HepG2 (cell line): ENCODE results near the gene DND1.

Experiments
- EZH2 ChIP-seq: conservative IDR thresholded peaks from 2 replicates; pipeline ENCODE4 v1.6.1; 2012; ENCODE audit warnings: mild to moderate bottlenecking, low read depth, low read length, moderate library complexity
- TF ChIP-seq, protein P1 (sequence below): sonication (generic); formaldehyde crosslinking; IDR thresholded peaks from 2 replicates; pipeline ENCODE4 v1.5.0; 2020; ENCODE audit warnings: mild to moderate bottlenecking, missing genetic modification reagents, moderate library complexity

DNA sequence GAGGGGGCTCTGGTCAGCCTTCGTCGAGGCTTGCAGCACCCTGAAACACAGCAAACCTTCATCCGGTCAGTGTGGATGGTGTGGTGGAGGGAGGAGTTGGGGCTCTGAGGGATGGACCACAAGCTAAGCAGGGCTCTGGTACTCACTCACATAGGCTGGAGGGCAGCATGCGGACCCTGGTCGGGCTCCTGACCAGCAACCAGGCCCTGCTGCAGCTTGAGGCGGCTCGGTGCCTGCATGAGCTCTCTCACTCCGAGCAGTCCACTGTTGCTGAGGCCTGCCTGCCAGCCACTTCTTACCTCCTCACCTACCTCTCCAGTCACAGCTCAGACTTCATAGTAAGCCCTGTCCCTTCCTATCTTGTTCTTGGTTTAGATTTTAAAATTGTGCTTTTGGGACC lies 31.7 kb downstream of the DND1 start:
- TF ChIP-seq, protein P1, sequence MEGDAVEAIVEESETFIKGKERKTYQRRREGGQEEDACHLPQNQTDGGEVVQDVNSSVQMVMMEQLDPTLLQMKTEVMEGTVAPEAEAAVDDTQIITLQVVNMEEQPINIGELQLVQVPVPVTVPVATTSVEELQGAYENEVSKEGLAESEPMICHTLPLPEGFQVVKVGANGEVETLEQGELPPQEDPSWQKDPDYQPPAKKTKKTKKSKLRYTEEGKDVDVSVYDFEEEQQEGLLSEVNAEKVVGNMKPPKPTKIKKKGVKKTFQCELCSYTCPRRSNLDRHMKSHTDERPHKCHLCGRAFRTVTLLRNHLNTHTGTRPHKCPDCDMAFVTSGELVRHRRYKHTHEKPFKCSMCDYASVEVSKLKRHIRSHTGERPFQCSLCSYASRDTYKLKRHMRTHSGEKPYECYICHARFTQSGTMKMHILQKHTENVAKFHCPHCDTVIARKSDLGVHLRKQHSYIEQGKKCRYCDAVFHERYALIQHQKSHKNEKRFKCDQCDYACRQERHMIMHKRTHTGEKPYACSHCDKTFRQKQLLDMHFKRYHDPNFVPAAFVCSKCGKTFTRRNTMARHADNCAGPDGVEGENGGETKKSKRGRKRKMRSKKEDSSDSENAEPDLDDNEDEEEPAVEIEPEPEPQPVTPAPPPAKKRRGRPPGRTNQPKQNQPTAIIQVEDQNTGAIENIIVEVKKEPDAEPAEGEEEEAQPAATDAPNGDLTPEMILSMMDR (CRISPR knock-in tag) = no peak
- no peak for TF ChIP-seq EZH2
